Measurements from ENCODE around the gene RSBN1L.
A peak's percentile ranks its signal among the peaks of the same experiment; 100 is the strongest.

Gene RSBN1L

GRCh38 chr7:77796960-77797359, 100.7 kb downstream of the RSBN1L start:
- no peak overlapping the region for H3K9ac ChIP-seq

GRCh38 chr7:77797734-77798393, 101.6 kb downstream of the RSBN1L start:
- Histone ChIP-seq H3K36me3 (ENCODE audit: insufficient read depth) (no peaks in the 10 kb centered on the region), H2AFZ (ENCODE audit: low read depth) (peak overlapping the region; percentile 82), H3K4me1 (ENCODE audit: low read depth, poor library complexity, severe bottlenecking) (peaks cover 32% of the 10 kb centered on the region), H4K20me1 (ENCODE audit: insufficient read depth) (no peaks in the 10 kb centered on the region), H3K27ac (0 out of 2 replicates have a peak overlapping the region, but pooled peaks have one; percentile 41), H3K4me3 (IDR thresholded peaks at IDR 0.05; ENCODE audit: insufficient read depth, low read depth, low read length) (peak overlapping the region; percentile 73), H3K27me3 (ENCODE audit: insufficient read depth, low read depth) (no peaks in the 10 kb centered on the region), H3K4me2 (peak overlapping the region; percentile 69), H3K79me2 (ENCODE audit: insufficient read depth, low read depth) (peaks cover 45% of the 10 kb centered on the region), H3K9ac (peak overlapping the region; percentile 53; the same call in 1 of the 2 replicates)
- TF ChIP-seq CTCF (conservative IDR thresholded peaks at IDR 0.05; ENCODE audit: low read depth, low read length): no peak

More at GRCh38 chr7:77796960-77797359, 100.7 kb downstream of the RSBN1L start:
- no peak for TF ChIP-seq CTCF (conservative IDR thresholded peaks at IDR 0.05; ENCODE audit: low read depth, low read length)
- no peaks in the 10 kb centered on the region for H4K20me1 ChIP-seq (ENCODE audit: insufficient read depth)
- no peak overlapping the region for H2AFZ ChIP-seq (ENCODE audit: low read depth)
- peaks cover 37% of the 10 kb centered on the region for H3K79me2 ChIP-seq (ENCODE audit: insufficient read depth, low read depth)
- no peak overlapping the region for H3K4me3 ChIP-seq (IDR thresholded peaks at IDR 0.05; ENCODE audit: insufficient read depth, low read depth, low read length)
- no peaks in the 10 kb centered on the region for H3K36me3 ChIP-seq (ENCODE audit: insufficient read depth)
- H3K4me2 ChIP-seq: peak overlapping the region; percentile 69
- no peak overlapping the region for H3K27ac ChIP-seq
- peaks cover 28% of the 10 kb centered on the region for H3K4me1 ChIP-seq (ENCODE audit: low read depth, poor library complexity, severe bottlenecking)
- no peaks in the 10 kb centered on the region for H3K27me3 ChIP-seq (ENCODE audit: insufficient read depth, low read depth)

- Histone ChIP-seq H3K4me3 (IDR thresholded peaks at IDR 0.05; ENCODE audit: insufficient read depth, low read depth, low read length) (peak within 1 kb of the TSS; percentile 73), H3K27me3 (ENCODE audit: insufficient read depth, low read depth) (no peaks in the 10 kb centered on the region), H3K27ac (peak within 1 kb of the TSS; percentile 41; the same call in 1 of the 2 replicates), H3K4me1 (ENCODE audit: low read depth, poor library complexity, severe bottlenecking) (peaks cover 39% of the 10 kb centered on the region), H3K36me3 (ENCODE audit: insufficient read depth) (no peaks in the 10 kb centered on the region), H3K4me2 (peak within 1 kb of the TSS; percentile 80), H3K9ac (peak within 1 kb of the TSS; percentile 68), H4K20me1 (ENCODE audit: insufficient read depth) (no peaks in the 10 kb centered on the region), H2AFZ (ENCODE audit: low read depth) (peak within 1 kb of the TSS; percentile 82), H3K79me2 (ENCODE audit: insufficient read depth, low read depth) (peaks cover 46% of the 10 kb centered on the region)
- peak; percentile 43; the same call in 1 of the 2 replicates for TF ChIP-seq CTCF (conservative IDR thresholded peaks at IDR 0.05; ENCODE audit: low read depth, low read length)
These were observed 102.3 kb downstream of the RSBN1L start, which contains the start of the genes PHTF2 and TMEM60 for GRCh38 chr7:77798394-77799077. TSS of gene PHTF2 (plus strand) at chr7:77798773. TSS of gene TMEM60 (minus strand) at chr7:77798434. CDS start at chr7:77794373, 4,061 bp downstream.

GRCh38 chr7:77799078-77799964, 103.1 kb downstream of the RSBN1L start:
- Histone ChIP-seq H3K4me1 (ENCODE audit: low read depth, poor library complexity, severe bottlenecking) (peaks cover 45% of the 10 kb centered on the region), H3K4me3 (IDR thresholded peaks at IDR 0.05; ENCODE audit: insufficient read depth, low read depth, low read length) (no peak overlapping the region), H2AFZ (ENCODE audit: low read depth) (peak overlapping the region; percentile 82), H4K20me1 (ENCODE audit: insufficient read depth) (no peaks in the 10 kb centered on the region), H3K36me3 (ENCODE audit: insufficient read depth) (no peaks in the 10 kb centered on the region), H3K27me3 (ENCODE audit: insufficient read depth, low read depth) (no peaks in the 10 kb centered on the region), H3K79me2 (ENCODE audit: insufficient read depth, low read depth) (peaks cover 54% of the 10 kb centered on the region), H3K4me2 (peak overlapping the region; percentile 80), H3K9ac (peak overlapping the region; percentile 68), H3K27ac (peak overlapping the region; percentile 41; the same call in 1 of the 2 replicates)
- TF ChIP-seq CTCF (conservative IDR thresholded peaks at IDR 0.05; ENCODE audit: low read depth, low read length): no peak; the same call in 1 of the 2 replicates

Data from KMS-11 (cell line).